K562 (cell line): ENCODE results near the gene LMOD1.

Experiments
- EZH2 ChIP-seq: IDR thresholded peaks from 2 replicates; pipeline ENCODE4 v1.6.1; 2012; ENCODE audit warnings: low read depth, mild to moderate bottlenecking, inconsistent platforms, low read length, borderline replicate concordance
- FOXK1 ChIP-seq: sonication (generic); formaldehyde crosslinking; IDR thresholded peaks from 2 replicates; pipeline ENCODE4 v1.8.0; 2022; ENCODE audit warnings: missing genetic modification reagents, mild to moderate bottlenecking, borderline replicate concordance
- FOXP1 ChIP-seq: sonication (generic); formaldehyde crosslinking; IDR thresholded peaks from 2 replicates; pipeline ENCODE4 v1.8.0; 2022; ENCODE audit warnings: mild to moderate bottlenecking, missing genetic modification reagents
- JUND ChIP-seq, 2 experiments: IDR thresholded peaks; 2 replicates in 1 of 2; 3 replicates in 1 of 2; pipeline ENCODE4 v1.6.1; 2011; ENCODE audit warnings: borderline replicate concordance in 2 of 2, low read depth in 2 of 2, low read length in 2 of 2, improper control_type of control experiment in 1 of 2, missing biosample characterization in 1 of 2, missing genetic modification characterization in 1 of 2, missing genetic modification reagents in 1 of 2
- TARDBP ChIP-seq: fragments of 450-650 bp; IDR thresholded peaks from 2 replicates; pipeline ENCODE4 v1.6.1; 2016
- YY1 ChIP-seq, 3 experiments: IDR thresholded peaks; 2 replicates each; pipeline ENCODE4 v1.6.1; 2011; ENCODE audit warnings: low read length in 2 of 3, mild to moderate bottlenecking in 2 of 3, moderate library complexity in 2 of 3, borderline replicate concordance in 1 of 3, control low read depth in 1 of 3, low read depth in 1 of 3; ENCODE audit not compliant: insufficient read depth in 3 of 3, insufficient replicate concordance in 2 of 3, control insufficient read depth in 1 of 3, insufficient read length in 1 of 3; ENCODE audit errors: extremely low read depth in 1 of 3
- ZBTB8A ChIP-seq: fragments of 450-650 bp; IDR thresholded peaks from 2 replicates; pipeline ENCODE4 v1.6.1; 2018; ENCODE audit warnings: mild to moderate bottlenecking, moderate library complexity; ENCODE audit not compliant: partially characterized antibody
- TF ChIP-seq, protein P1 (sequence below), 3 experiments: IDR thresholded peaks in 2 of 3; conservative IDR thresholded peaks in 1 of 3; 2 replicates each; pipeline ENCODE4 v1.5.1; 2011 to 2012; ENCODE audit warnings: low read length in 3 of 3, mild to moderate bottlenecking in 3 of 3, control low read depth in 2 of 3, improper control_type of control experiment in 1 of 3, inconsistent platforms in 1 of 3, low read depth in 1 of 3, mixed read lengths in 1 of 3, moderate library complexity in 1 of 3; ENCODE audit not compliant: insufficient read depth in 2 of 3

GRCh38 chr1:201887116-201887866 lies 59.1 kb downstream of the LMOD1 start:
- no peak for TF ChIP-seq EZH2
- no peak for TF ChIP-seq ZBTB8A
- no peak for TF ChIP-seq FOXK1 (CRISPR knock-in tag)
- peak; percentile 73 for TF ChIP-seq JUND (IDR thresholded peaks at IDR 0.05; ENCODE audit: borderline replicate concordance, low read depth, low read length)
- peak; percentile 58; the same call in 1 of the 3 replicates for TF ChIP-seq JUND (tag; IDR thresholded peaks at IDR 0.05; ENCODE audit: borderline replicate concordance, low read depth, low read length)
- no peak for TF ChIP-seq TARDBP
- TF ChIP-seq, protein P1, sequence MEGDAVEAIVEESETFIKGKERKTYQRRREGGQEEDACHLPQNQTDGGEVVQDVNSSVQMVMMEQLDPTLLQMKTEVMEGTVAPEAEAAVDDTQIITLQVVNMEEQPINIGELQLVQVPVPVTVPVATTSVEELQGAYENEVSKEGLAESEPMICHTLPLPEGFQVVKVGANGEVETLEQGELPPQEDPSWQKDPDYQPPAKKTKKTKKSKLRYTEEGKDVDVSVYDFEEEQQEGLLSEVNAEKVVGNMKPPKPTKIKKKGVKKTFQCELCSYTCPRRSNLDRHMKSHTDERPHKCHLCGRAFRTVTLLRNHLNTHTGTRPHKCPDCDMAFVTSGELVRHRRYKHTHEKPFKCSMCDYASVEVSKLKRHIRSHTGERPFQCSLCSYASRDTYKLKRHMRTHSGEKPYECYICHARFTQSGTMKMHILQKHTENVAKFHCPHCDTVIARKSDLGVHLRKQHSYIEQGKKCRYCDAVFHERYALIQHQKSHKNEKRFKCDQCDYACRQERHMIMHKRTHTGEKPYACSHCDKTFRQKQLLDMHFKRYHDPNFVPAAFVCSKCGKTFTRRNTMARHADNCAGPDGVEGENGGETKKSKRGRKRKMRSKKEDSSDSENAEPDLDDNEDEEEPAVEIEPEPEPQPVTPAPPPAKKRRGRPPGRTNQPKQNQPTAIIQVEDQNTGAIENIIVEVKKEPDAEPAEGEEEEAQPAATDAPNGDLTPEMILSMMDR (IDR thresholded peaks at IDR 0.05 in 2 of 3, conservative IDR thresholded peaks at IDR 0.05 in 1 of 3; ENCODE audit: insufficient read depth in 2 of 3, low read depth in 1 of 3, low read length in 3 of 3) = no peak
- TF ChIP-seq FOXP1 = no peak
- no peak for TF ChIP-seq YY1 (IDR thresholded peaks at IDR 0.05; ENCODE audit: borderline replicate concordance in 1 of 3, control insufficient read depth in 1 of 3, extremely low read depth in 1 of 3, insufficient read depth in 3 of 3, insufficient read length in 1 of 3, insufficient replicate concordance in 2 of 3, low read depth in 1 of 3, low read length in 2 of 3)
